Measurements from ENCODE around the gene GPER1.
"Not testable (repeated sequence)": the region's sequence is repeated elsewhere in the genome, so short reads cannot be mapped to it uniquely, and the experiment has no call there.

GPER1 gene

GRCh38 chr7:1103789-1104515 is 16.0 kb downstream of the GPER1 start:
- no peak for DNase-seq (ENCODE audit: low read depth)

GRCh38 chr7:1104516-1105179 is 16.7 kb downstream of the GPER1 start:
- DNase-seq (ENCODE audit: low read depth): no peak

- no peak for DNase-seq (ENCODE audit: low read depth)
These were observed 17.3 kb downstream of the GPER1 start for GRCh38 chr7:1105189-1105588.

- no peak for DNase-seq (ENCODE audit: low read depth)
These were observed 18.3 kb downstream of the GPER1 start for GRCh38 chr7:1106063-1106792.

- DNase-seq (ENCODE audit: low read depth): no peak
These were observed 19.0 kb downstream of the GPER1 start for GRCh38 chr7:1106793-1107421.

GRCh38 chr7:1108264-1108920 is 20.5 kb downstream of the GPER1 start:
- DNase-seq (ENCODE audit: low read depth): no peak

- DNase-seq (ENCODE audit: low read depth): no peak
These were observed 21.8 kb downstream of the GPER1 start for GRCh38 chr7:1109581-1110310.

GRCh38 chr7:1110358-1110757 is 22.4 kb downstream of the GPER1 start:
- no peak for DNase-seq (ENCODE audit: low read depth)

GRCh38 chr7:1111156-1111555 is 23.2 kb downstream of the GPER1 start:
- no peak for DNase-seq (ENCODE audit: low read depth)

- DNase-seq (ENCODE audit: low read depth): no peak
These were observed 24.2 kb downstream of the GPER1 start for GRCh38 chr7:1112109-1112508.

GRCh38 chr7:1112625-1113547 is 25.0 kb downstream of the GPER1 start:
- no peak for DNase-seq (ENCODE audit: low read depth)

- no peak for DNase-seq (ENCODE audit: low read depth)
These were observed 25.6 kb downstream of the GPER1 start for GRCh38 chr7:1113548-1113885.

- no peak for DNase-seq (ENCODE audit: low read depth)
These were observed 26.2 kb downstream of the GPER1 start for GRCh38 chr7:1114088-1114487.

- no peak for DNase-seq (ENCODE audit: low read depth)
These were observed 26.6 kb downstream of the GPER1 start for GRCh38 chr7:1114505-1114904.

- not testable (repeated sequence) for DNase-seq (ENCODE audit: low read depth)
These were observed 27.5 kb downstream of the GPER1 start for GRCh38 chr7:1115171-1116045.

- not testable (repeated sequence) for DNase-seq (ENCODE audit: low read depth)
These were observed 28.6 kb downstream of the GPER1 start for GRCh38 chr7:1116383-1117008.

GRCh38 chr7:1117321-1117928 is 29.5 kb downstream of the GPER1 start:
- DNase-seq (ENCODE audit: low read depth): no peak

GRCh38 chr7:1119201-1119600 is 31.3 kb downstream of the GPER1 start:
- no peak for DNase-seq (ENCODE audit: low read depth)

Measured in stimulated activated CD8-positive, alpha-beta memory T cell treated with anti-CD3 and anti-CD28 coated beads, Interleukin-15, amount 100 ng/mL, for 24 hours (primary cell).